B cell (primary cell): ENCODE results near the gene HAT1. TPM values are rescaled to one million over a fixed set of nuclear protein-coding genes. Genes with fewer than 3 reads are reported as not detected.

Experiments
- ATAC-seq: fragments of 200-7000 bp; cut with Tn5 transposase; one replicate; pipeline ENCODE4 v1.10.0; 2021; ENCODE audit warnings: low read depth, mild to moderate bottlenecking, moderate number of reproducible peaks, moderate library complexity
- CTCF ChIA-PET: fragments of 350-600 bp; sonication (Branson Sonifier 250); formaldehyde crosslinking; loops from one replicate; lab custom pipeline; 2021; ENCODE audit warnings: antibody characterized with exemption, inconsistent platforms; lab: Charles Lee
- POLR2A ChIA-PET: fragments of 350-600 bp; sonication (Branson Sonifier 250); formaldehyde crosslinking; loops from one replicate; lab custom pipeline; 2021; ENCODE audit warnings: antibody characterized with exemption; lab: Charles Lee
- DNase-seq: peaks from one replicate; pipeline ENCODE4 v3.0.0; 2013
- H2AFZ ChIP-seq: 2 replicates; pipeline ENCODE4 v1.6.1; 2012; ENCODE audit warnings: mild to moderate bottlenecking, low read depth, low read length; ENCODE audit not compliant: insufficient read depth, poor library complexity, severe bottlenecking
- H3K27ac ChIP-seq, 2 donors: 1 replicate in 1 of 2; 2 replicates in 1 of 2; pipeline ENCODE4 v1.5.1; 2012 to 2013; ENCODE audit warnings: low read length in 2 of 2, mild to moderate bottlenecking in 2 of 2, moderate library complexity in 1 of 2
- H3K27me3 ChIP-seq, 4 experiments: fragments of 200-600 bp in 1 of 4; sonication (generic) in 1 of 4; replicated peaks in 1 of 4; 1 replicate in 2 of 4; 2 replicates in 2 of 4; pipeline versions ENCODE4 v1.6.1 to v1.7.0; 2013 to 2016; ENCODE audit warnings: low read length in 3 of 4, mild to moderate bottlenecking in 2 of 4, mixed read lengths in 1 of 4, moderate library complexity in 1 of 4; ENCODE audit not compliant: insufficient read depth in 4 of 4, control insufficient read depth in 3 of 4; ENCODE audit errors: control extremely low read depth in 1 of 4
- H3K36me3 ChIP-seq, 2 experiments: replicated peaks in 1 of 2; 1 replicate in 1 of 2; 2 replicates in 1 of 2; pipeline versions ENCODE4 v1.6.1 to v1.7.1; 2013; ENCODE audit warnings: low read length in 1 of 2; ENCODE audit not compliant: insufficient read depth in 2 of 2, control insufficient read depth in 1 of 2; ENCODE audit errors: control extremely low read depth in 1 of 2, extremely low read depth in 1 of 2
- H3K4me1 ChIP-seq, 2 donors: fragments of 200-600 bp in 1 of 2; sonication (generic) in 1 of 2; 1 replicate in 1 of 2; 2 replicates in 1 of 2; pipeline versions ENCODE4 v1.5.1 to v1.6.1; 2013 to 2017; ENCODE audit warnings: low read length in 2 of 2; ENCODE audit not compliant: control insufficient read depth in 2 of 2, insufficient read depth in 2 of 2
- H3K4me2 ChIP-seq: replicated peaks from 2 replicates; pipeline ENCODE3; 2012; ENCODE audit warnings: mild to moderate bottlenecking, low read depth, low read length; ENCODE audit not compliant: poor library complexity, severe bottlenecking
- H3K4me3 ChIP-seq, 5 experiments: fragments of 200-600 bp in 1 of 5; sonication (generic) in 1 of 5; 1 replicate in 3 of 5; 2 replicates in 2 of 5; pipeline versions ENCODE4 v1.5.1 to v1.7.0; 2011 to 2016; ENCODE audit warnings: low read length in 4 of 5, mild to moderate bottlenecking in 4 of 5, low read depth in 2 of 5, control low read depth in 1 of 5, moderate library complexity in 1 of 5; ENCODE audit not compliant: insufficient read depth in 1 of 5; ENCODE audit errors: control extremely low read depth in 1 of 5, extremely low read depth in 1 of 5
- H3K79me2 ChIP-seq: fragments of 200-600 bp; sonication (generic); one replicate; pipeline ENCODE4 v1.6.0; 2016; ENCODE audit warnings: low read length; ENCODE audit not compliant: control insufficient read depth, insufficient read depth
- H3K9ac ChIP-seq: fragments of 200-600 bp; sonication (generic); 2 replicates; pipeline ENCODE4 v1.6.1; 2017; ENCODE audit warnings: mild to moderate bottlenecking, low read length, moderate library complexity
- H3K9me3 ChIP-seq, 3 donors: one replicate each; pipeline versions ENCODE4 v1.6.1 to v1.7.1; 2013; ENCODE audit warnings: low read length in 2 of 3; ENCODE audit not compliant: control insufficient read depth in 2 of 3, insufficient read depth in 1 of 3; ENCODE audit errors: control extremely low read depth in 1 of 3
- H4K20me1 ChIP-seq: 2 replicates; pipeline ENCODE4 v1.6.0; 2012; ENCODE audit warnings: mild to moderate bottlenecking, low read length; ENCODE audit not compliant: insufficient read depth, control insufficient read depth, poor library complexity, severe bottlenecking
- H3K27ac Mint-ChIP-seq: one replicate; pipeline ENCODE4 v1.8.0; 2021; ENCODE audit warnings: mixed read lengths
- H3K27me3 Mint-ChIP-seq: one replicate; pipeline ENCODE4 v1.8.0; 2021; ENCODE audit warnings: mixed read lengths
- H3K4me1 Mint-ChIP-seq: one replicate; pipeline ENCODE4 v1.8.0; 2021; ENCODE audit warnings: mixed read lengths
- H3K4me3 Mint-ChIP-seq: one replicate; pipeline ENCODE4 v1.8.0; 2021; ENCODE audit warnings: mixed read lengths
- H3K9me3 Mint-ChIP-seq: one replicate; pipeline ENCODE4 v1.8.0; 2022; ENCODE audit warnings: mixed read lengths; ENCODE audit not compliant: insufficient read depth
- EZH2 ChIP-seq: IDR thresholded peaks from 2 replicates; pipeline ENCODE4 v1.6.1; 2012; ENCODE audit warnings: borderline replicate concordance, low read depth, mild to moderate bottlenecking, moderate library complexity, low read length; ENCODE audit not compliant: insufficient read depth, poor library complexity, severe bottlenecking
- WGBS: methylation state at CpG from one replicate; pipeline ENCODE4 v1.1.5; 2013; ENCODE audit warnings: missing lambda C conversion rate; ENCODE audit not compliant: insufficient coverage; 5-methylcytosine and 5-hydroxymethylcytosine counted together
- intact Hi-C: fragments of 100-400 bp; cut with micrococcal nuclease; formaldehyde crosslinking; loops from one replicate; pipeline ENCODE4 v1.10.0; 2022
- polyA plus RNA-seq: library from polyadenylated mRNA; depleted of rRNA; stranded (reverse); fragments of >200 nt; gene quantifications from 2 replicates; pipeline ENCODE4 v1.2.3, GENCODE V29; 2012
- total RNA-seq, 2 donors: library from RNA; stranded (reverse); fragments of 120-200 nt in 1 of 2; gene quantifications; 1 replicate in 1 of 2; 2 replicates in 1 of 2; pipeline versions ENCODE4 v1.2.3 to v1.2.4, GENCODE V29; 2013 to 2022
- TF ChIP-seq, protein P1 (sequence below): fragments of 200-600 bp; IDR thresholded peaks from one replicate; pipeline ENCODE4 v1.8.0; 2022; ENCODE audit warnings: antibody characterized with exemption, mild to moderate bottlenecking

HAT1 gene
- total and polyA plus RNA-seq, 2 donors (not counting 1 experiment from before 2014, with no cell fraction given): 12.0 to 25.1 TPM

DNA sequence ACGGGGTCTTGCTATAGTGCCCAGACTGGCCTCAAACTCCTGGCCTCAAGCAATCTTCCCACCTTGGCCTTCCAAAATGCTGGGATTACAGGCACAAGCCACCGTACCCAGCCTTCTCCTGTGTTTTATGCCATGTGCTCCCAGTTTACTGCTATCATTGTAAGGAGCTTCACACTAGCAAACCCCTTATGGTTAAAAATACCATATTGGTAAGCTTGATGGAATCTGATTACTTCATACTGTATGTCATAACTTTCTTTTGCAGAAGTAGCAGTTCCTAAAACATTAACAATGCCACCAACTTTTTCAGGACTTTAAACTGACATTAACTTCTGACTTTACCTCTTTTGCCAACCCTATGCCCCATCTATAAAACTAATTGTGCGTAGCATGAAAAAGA, 36.2 kb downstream of the HAT1 start:
- WGBS: 100% methylated on average over 1 of the region's 3 CpGs
- POLR2A ChIA-PET: no interaction called here

GRCh38 chr2:171959998-171960397, 37.7 kb downstream of the HAT1 start:
- Histone ChIP-seq H4K20me1 (no peaks in the 10 kb centered on the region), H3K4me2 (no peak overlapping the region), H3K27ac (no peak overlapping the region), H3K9ac (no peak overlapping the region), H3K4me1 (no peaks in the 10 kb centered on the region), H3K79me2 (no peaks in the 10 kb centered on the region), H3K27me3 (no peaks in the 10 kb centered on the region), H3K4me3 (no peak overlapping the region), H3K36me3 (peaks cover 3 to 7% of the 10 kb centered on the region in 2 experiments), H2AFZ (no peak overlapping the region), H3K9me3 (no peaks in the 10 kb centered on the region)
- intact Hi-C loops: no loop called here
- CTCF ChIA-PET: interaction anchor here (1.3 kb wide), 1 partner anchor 9 kb away, joined by 3 read pairs; no protein-coding TSS in a partner anchor
- 100% methylated on average over 1 of the region's 2 CpGs for WGBS
- H3K27ac Mint-ChIP-seq: no peak overlapping the region
- ATAC-seq (no peak), DNase-seq (no peak)
- no peaks in the 10 kb centered on the region for H3K27me3 Mint-ChIP-seq
- no peak for TF ChIP-seq EZH2
- TF ChIP-seq, protein P1, sequence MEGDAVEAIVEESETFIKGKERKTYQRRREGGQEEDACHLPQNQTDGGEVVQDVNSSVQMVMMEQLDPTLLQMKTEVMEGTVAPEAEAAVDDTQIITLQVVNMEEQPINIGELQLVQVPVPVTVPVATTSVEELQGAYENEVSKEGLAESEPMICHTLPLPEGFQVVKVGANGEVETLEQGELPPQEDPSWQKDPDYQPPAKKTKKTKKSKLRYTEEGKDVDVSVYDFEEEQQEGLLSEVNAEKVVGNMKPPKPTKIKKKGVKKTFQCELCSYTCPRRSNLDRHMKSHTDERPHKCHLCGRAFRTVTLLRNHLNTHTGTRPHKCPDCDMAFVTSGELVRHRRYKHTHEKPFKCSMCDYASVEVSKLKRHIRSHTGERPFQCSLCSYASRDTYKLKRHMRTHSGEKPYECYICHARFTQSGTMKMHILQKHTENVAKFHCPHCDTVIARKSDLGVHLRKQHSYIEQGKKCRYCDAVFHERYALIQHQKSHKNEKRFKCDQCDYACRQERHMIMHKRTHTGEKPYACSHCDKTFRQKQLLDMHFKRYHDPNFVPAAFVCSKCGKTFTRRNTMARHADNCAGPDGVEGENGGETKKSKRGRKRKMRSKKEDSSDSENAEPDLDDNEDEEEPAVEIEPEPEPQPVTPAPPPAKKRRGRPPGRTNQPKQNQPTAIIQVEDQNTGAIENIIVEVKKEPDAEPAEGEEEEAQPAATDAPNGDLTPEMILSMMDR: no peak
- H3K9me3 Mint-ChIP-seq: no peaks in the 10 kb centered on the region
- POLR2A ChIA-PET: no interaction called here
- no peak overlapping the region for H3K4me3 Mint-ChIP-seq
- H3K4me1 Mint-ChIP-seq: peaks cover 2% of the 10 kb centered on the region

More for the DNA sequence above, 36.2 kb downstream of the HAT1 start:
- CTCF ChIA-PET: no interaction called here
- intact Hi-C loops: no loop called here
- Histone ChIP-seq H3K4me1 (no peaks in the 10 kb centered on the region), H3K9me3 (no peaks in the 10 kb centered on the region), H3K27ac (no peak overlapping the region), H3K36me3 (peaks cover 3 to 12% of the 10 kb centered on the region in 2 experiments), H2AFZ (no peak overlapping the region), H3K4me2 (no peak overlapping the region), H3K4me3 (no peak overlapping the region), H3K27me3 (no peaks in the 10 kb centered on the region), H3K9ac (no peak overlapping the region), H3K79me2 (no peaks in the 10 kb centered on the region), H4K20me1 (no peaks in the 10 kb centered on the region)
- DNase-seq: no peak
- Mint-ChIP-seq H3K27me3 (no peaks in the 10 kb centered on the region), H3K9me3 (no peaks in the 10 kb centered on the region), H3K27ac (no peak overlapping the region), H3K4me1 (peaks cover 2% of the 10 kb centered on the region), H3K4me3 (no peak overlapping the region)
- ATAC-seq: no peak
- TF ChIP-seq, protein P1: no peak
- TF ChIP-seq EZH2: no peak
